GM12892 (cell line): Measurements from ENCODE around the gene ERFL.

Experiments used
- POLR2A ChIP-seq: IDR thresholded peaks from 2 replicates; pipeline ENCODE4 v1.6.1; 2011; ENCODE audit warnings: low read depth, low read length, control low read depth
- POLR2AphosphoS5 ChIP-seq: IDR thresholded peaks from 2 replicates; pipeline ENCODE4 v1.6.1; 2011; ENCODE audit warnings: low read depth, low read length, control low read depth

- no peak for TF ChIP-seq POLR2A
- TF ChIP-seq POLR2AphosphoS5, result no peak
Observed at GRCh38 chr19:41947091-41947490, 18.8 kb upstream of the ERFL start.
